Hepatocyte (in vitro differentiated cells): ENCODE measurements around the gene ABL2.

Source experiments
- EZH2 ChIP-seq: fragments of 200-600 bp; sonication (generic); IDR thresholded peaks from 2 replicates; pipeline ENCODE4 v1.6.1; 2016; ENCODE audit warnings: antibody characterized with exemption, mild to moderate bottlenecking, borderline replicate concordance
- TF ChIP-seq, protein P1 (sequence below): fragments of 200-600 bp; sonication (generic); IDR thresholded peaks from 2 replicates; pipeline ENCODE4 v1.5.1; 2016; ENCODE audit warnings: antibody characterized with exemption, mild to moderate bottlenecking; ENCODE audit not compliant: poor library complexity

- TF ChIP-seq, protein P1, sequence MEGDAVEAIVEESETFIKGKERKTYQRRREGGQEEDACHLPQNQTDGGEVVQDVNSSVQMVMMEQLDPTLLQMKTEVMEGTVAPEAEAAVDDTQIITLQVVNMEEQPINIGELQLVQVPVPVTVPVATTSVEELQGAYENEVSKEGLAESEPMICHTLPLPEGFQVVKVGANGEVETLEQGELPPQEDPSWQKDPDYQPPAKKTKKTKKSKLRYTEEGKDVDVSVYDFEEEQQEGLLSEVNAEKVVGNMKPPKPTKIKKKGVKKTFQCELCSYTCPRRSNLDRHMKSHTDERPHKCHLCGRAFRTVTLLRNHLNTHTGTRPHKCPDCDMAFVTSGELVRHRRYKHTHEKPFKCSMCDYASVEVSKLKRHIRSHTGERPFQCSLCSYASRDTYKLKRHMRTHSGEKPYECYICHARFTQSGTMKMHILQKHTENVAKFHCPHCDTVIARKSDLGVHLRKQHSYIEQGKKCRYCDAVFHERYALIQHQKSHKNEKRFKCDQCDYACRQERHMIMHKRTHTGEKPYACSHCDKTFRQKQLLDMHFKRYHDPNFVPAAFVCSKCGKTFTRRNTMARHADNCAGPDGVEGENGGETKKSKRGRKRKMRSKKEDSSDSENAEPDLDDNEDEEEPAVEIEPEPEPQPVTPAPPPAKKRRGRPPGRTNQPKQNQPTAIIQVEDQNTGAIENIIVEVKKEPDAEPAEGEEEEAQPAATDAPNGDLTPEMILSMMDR: no peak
- no peak for TF ChIP-seq EZH2
Observed at GRCh38 chr1:179145521-179145920, 84.0 kb downstream of the ABL2 start.
